OCI-LY1 (cell line): ENCODE measurements around the gene GULP1.

ENCODE experiments used
- CTCF ChIP-seq: fragments of 200-600 bp; sonication (generic), shearing (Covaris generic); IDR thresholded peaks from 2 replicates; pipeline ENCODE4 v1.5.1; 2017; ENCODE audit warnings: mild to moderate bottlenecking, antibody characterized with exemption, low read length, moderate library complexity, mixed read lengths
- EZH2 ChIP-seq: fragments of 200-600 bp; sonication (generic), shearing (Covaris generic); IDR thresholded peaks from 2 replicates; pipeline ENCODE4 v1.8.0; 2017; ENCODE audit warnings: borderline replicate concordance, mixed run types, mild to moderate bottlenecking, antibody characterized with exemption, low read length, moderate library complexity, mixed read lengths

GRCh38 chr2:188369365-188369764 lies 77.7 kb downstream of the GULP1 start:
- TF ChIP-seq CTCF (peak; percentile 72), EZH2 (no peak)
